Endometrium (tissue), 2 donors: Measurements from ENCODE around the gene PRR11.
"Not testable (repeated sequence)": the region's sequence is repeated elsewhere in the genome, so short reads cannot be mapped to it uniquely, and the experiment has no call there.

Experiments
- FAIRE-seq: peaks from 2 replicates; lab custom pipeline; 2012; peaks lifted over from hg19 to GRCh38; lab: Jason Lieb, UNC
- donor health status: control.
- donor health status: control.

The PRR11 gene

DNA sequence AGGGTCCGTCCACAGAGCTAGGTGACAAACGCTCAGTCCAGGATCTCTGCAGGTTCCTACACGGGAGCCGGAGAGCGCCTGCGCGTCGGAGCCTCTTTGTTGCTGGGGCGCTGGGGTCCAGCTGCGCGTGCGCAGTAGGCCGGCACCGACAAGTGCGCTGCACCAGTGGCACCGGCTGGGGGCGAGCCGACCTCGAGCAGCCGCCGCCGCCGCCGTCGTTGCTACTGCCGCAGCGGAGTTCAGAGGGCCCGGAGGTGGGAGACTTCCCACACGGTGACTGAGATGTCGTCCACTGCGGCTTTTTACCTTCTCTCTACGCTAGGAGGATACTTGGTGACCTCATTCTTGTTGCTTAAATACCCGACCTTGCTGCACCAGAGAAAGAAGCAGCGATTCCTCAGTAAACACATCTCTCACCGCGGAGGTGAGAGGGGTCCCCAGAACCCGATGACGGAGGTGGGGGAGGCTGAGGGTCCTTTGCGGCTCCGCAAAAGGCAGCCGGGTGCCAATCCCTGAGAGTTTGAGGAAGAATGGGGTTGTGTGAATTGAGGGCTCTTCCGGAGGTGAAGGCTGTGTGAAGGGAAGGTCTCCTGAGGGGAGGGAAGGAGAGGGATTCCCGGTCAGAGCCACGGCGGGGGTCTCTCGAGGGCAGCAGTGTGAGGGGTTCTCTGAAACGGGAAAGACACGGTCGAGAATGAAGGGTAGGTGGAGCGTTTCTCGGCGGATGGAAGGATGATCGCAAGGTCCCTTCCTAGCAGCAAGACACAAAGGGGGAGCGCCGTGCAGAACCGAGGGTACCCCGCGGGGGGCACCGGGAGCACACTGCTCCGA is 65.0 kb downstream of the PRR11 start, which contains the start of gene GDPD1:
GDPD1 (plus strand) TSS at position 184 of the 831 bp plus-strand sequence; CDS start at position 283, 99 bp downstream.
- FAIRE-seq, result no peak

DNA sequence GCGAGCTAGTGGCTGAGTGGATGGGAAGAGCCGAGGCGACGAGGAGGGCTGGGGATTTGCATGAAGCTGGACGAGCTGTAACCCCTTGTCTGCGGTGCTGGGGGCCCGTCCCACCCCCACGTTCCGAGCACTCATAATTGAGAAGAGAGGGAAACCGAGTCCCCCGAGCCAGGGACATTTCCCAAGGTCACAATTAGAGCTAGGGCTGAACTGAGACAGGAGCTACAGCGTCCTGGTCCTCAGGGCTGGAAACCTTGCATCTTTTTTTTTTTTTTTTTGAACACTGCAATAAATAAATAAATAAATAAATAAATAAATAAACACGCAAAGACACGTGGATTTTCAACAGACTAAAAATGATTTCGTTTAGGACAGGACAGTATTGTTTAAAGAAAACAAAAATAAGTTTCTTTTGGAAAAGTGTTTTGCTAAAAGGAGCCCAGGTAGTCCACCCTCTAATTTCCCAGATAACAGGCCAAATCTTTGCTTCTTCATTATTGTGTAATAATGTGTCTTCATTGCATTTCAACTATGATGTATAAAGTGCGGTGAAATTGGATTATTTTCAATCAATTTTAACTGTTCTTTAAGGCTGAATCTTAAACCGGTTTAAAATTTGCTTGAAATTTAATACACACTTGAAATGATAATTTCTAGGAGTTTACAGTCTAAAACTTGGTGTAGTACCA is 65.8 kb downstream of the PRR11 start:
- FAIRE-seq, result no peak

DNA sequence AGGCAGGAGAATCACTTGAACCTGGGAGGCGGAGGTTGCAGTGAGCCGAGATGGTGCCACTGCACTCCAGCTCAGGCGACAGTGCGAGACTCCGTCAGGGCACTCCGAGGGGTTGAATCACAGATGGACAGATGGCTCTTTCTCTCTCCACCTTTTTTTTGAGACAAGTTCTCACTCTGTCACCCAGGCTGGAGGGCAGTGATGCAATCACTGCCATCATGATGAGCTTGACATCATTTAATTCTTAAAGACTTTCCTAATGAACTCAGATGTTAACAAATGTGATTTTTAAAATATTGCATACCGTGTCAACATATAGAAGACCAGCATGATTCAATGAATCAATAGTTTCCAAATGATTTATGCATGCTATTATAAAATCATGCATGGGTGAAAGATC is 68.3 kb downstream of the PRR11 start:
- no peak for FAIRE-seq

DNA sequence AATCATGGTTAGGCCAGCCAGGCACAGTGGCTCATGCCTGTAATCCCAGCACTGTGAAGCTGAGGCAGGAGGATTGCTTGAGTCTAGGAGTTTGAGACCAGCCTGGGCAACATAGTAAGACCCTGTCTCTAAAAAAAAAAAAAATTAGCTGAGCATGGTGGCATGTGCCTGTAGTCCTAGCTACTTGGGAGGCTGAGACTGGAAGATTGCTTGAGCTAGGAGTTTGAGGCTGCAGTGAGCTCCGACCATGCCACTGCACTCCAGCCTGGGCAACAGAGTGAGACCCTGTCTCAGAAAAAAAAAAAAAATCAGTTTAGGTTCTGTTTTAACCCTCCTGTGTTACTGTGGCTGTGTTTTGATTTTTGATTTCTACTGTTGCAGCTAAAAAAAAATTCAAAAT is 73.0 kb downstream of the PRR11 start:
- FAIRE-seq, result not testable (repeated sequence)

DNA sequence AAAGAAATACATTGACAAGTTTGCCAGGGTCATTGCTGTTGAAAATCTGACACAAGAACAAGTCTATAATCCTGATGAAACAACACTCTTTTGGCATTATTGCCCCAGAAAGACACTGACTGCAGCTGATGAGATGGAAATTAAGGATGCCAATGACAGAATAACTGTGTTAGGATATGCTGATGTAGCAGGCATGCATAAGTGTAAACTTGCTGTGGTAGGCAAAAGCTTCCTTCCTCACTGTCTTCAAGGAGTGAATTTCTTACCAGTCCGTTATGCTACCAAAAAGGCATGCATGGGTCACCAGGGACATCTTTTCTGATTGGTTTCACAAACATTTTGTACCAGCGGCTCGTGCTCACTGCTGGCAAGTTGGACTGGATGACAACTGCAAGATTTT is 75.2 kb downstream of the PRR11 start:
- no peak for FAIRE-seq

DNA sequence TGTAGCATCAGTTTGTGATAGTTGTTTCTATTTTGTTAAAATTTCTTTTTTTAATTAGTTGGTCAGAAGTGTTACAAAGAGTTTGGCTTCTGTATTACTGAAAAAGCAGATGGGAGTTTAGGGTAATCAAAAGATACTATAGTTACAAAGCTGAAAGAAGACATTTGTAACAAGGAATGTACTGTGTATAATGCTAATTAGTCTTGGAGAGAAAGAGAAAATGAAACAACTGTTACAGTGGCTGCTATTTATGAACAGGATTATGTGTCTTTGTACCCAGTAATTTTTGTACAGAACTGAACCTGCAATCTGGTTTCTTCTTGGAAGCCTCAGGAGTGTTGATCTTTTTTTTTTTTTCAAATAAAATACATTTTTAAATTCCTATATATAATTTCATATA is 79.1 kb downstream of the PRR11 start:
- FAIRE-seq, result no peak

DNA sequence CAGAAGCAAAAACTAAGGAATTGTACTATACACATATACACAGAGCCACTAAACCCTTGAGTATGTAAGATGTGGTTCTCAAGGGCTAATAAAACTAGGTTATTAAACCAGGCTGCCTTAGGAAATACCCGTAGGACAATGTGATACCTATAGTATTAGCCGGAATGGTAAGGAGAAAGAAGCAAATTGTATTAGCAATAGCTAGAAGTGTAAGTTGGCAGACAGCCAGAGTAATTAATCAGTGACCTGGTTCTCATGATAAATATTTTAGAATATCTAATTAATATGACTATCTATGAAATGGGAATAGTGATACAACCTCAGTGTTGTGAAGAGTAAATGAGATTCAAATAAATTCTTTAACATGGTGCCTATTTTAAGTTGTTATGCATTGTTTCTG is 83.4 kb downstream of the PRR11 start:
- no peak for FAIRE-seq

DNA sequence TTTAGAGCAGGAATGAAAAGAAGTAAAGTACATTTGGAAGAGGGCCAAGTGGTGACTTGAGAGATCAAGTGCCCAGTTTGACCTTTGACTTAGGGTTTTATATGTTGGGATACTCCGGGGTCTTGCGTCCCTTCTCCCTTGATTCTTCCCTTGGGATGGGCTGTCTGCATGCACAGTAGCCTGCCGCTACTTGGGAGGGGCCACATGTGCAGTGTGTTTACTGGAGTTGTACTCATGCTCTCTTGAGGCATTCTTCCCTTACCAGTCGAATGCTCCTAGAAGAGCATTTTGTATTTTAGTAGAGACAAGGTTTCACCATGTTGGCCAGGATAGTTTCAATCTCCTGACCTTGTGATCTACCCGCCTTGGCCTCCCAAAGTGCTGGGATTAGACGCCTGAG is 88.5 kb downstream of the PRR11 start:
- FAIRE-seq, result no peak
